ENCODE data around the gene ZNF780B. TPM values are rescaled to one million over a fixed set of nuclear protein-coding genes. Genes with fewer than 3 reads are reported as not detected.

ZNF780B gene
- total and polyA plus RNA-seq, 2 experiments from 2014 or later: 3.1 to 11.5 TPM

DNA sequence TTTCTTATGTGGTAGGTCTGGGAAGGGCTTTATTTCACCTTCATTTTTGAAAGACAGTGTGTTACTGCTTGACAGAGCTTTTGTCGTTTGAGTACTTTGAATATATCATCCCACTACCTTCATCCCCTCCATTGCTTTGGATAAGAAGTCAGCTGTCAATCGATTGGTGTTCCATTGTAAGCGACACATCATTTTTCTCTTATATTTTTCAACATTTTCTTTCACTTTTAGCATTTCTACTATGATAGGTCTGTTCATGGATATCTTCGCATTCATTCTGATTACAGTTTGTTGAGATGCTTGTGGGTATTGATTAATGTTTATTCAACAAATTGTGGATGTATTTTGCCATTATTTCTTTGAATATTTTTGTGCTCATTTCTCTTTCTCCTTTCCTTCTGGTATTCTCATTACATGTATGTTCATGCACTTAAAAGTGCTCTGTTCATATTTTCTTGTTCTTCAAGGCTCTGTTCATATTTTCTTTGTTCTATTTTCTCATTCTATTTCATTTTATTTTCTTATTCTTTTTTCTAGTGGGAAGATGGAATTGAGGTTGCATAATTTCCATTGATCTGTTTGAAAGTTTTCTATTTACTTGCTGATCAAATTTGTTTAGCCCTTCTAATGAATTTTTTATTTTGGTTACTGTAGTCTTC, 30.0 kb downstream of the ZNF780B start:
- 97% methylated on average over 4 of the region's 4 CpGs for WGBS (ENCODE audit: low lambda C conversion rate, missing lambda C conversion rate)
- Histone ChIP-seq H3K27me3 (no peaks in the 10 kb centered on the region), H3K79me2 (no peaks in the 10 kb centered on the region), H4K20me1 (ENCODE audit: insufficient read depth, poor library complexity, severe bottlenecking) (no peaks in the 10 kb centered on the region), H3K4me2 (no peak overlapping the region), H3K9me3 (ENCODE audit: low read depth) (peaks cover 44% of the 10 kb centered on the region), H3K36me3 (replicated peaks; ENCODE audit: insufficient read depth, low read depth) (no peaks in the 10 kb centered on the region), H3K9me2 (replicated peaks; ENCODE audit: insufficient read depth) (no peaks in the 10 kb centered on the region), H3K4me3 (no peak overlapping the region), H3K4me1 (ENCODE audit: insufficient read depth) (no peaks in the 10 kb centered on the region), H2AFZ (no peak overlapping the region), H3K27ac (no peak overlapping the region)
- no peak for TF ChIP-seq EZH2 (IDR thresholded peaks at IDR 0.05; ENCODE audit: borderline replicate concordance)
- TF ChIP-seq, protein P1, sequence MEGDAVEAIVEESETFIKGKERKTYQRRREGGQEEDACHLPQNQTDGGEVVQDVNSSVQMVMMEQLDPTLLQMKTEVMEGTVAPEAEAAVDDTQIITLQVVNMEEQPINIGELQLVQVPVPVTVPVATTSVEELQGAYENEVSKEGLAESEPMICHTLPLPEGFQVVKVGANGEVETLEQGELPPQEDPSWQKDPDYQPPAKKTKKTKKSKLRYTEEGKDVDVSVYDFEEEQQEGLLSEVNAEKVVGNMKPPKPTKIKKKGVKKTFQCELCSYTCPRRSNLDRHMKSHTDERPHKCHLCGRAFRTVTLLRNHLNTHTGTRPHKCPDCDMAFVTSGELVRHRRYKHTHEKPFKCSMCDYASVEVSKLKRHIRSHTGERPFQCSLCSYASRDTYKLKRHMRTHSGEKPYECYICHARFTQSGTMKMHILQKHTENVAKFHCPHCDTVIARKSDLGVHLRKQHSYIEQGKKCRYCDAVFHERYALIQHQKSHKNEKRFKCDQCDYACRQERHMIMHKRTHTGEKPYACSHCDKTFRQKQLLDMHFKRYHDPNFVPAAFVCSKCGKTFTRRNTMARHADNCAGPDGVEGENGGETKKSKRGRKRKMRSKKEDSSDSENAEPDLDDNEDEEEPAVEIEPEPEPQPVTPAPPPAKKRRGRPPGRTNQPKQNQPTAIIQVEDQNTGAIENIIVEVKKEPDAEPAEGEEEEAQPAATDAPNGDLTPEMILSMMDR (IDR thresholded peaks at IDR 0.05; ENCODE audit: poor library complexity): no peak
- no peak for TF ChIP-seq EZH2phosphoT487 (IDR thresholded peaks at IDR 0.05; ENCODE audit: low read depth, severe bottlenecking, unreplicated experiment)
- DNase-seq (ENCODE audit: low spot score): no peak

DNA sequence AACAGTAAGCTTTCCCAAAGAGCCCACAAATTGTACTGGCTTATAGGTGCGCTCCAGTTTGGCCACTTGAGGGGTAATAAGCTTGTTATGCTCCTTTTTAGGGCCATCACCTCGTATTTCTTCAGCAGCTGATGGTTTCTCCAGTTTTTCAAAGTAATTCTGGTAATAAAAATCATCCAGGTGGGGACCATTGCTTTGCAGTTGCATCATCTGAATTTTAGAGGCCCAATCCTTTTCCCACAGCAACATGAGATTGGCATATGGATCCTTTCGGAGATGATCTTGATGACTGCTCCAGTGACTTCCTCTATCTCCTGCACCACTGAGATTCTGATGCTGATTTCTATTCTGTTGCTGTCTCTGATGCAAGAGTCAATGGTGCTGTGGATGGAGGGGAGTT, 32.1 kb downstream of the ZNF780B start:
- H3K79me2 ChIP-seq: no peaks in the 10 kb centered on the region
- no peaks in the 10 kb centered on the region for H3K27me3 ChIP-seq
- 88% methylated on average over 3 of the region's 3 CpGs for WGBS (ENCODE audit: low lambda C conversion rate, missing lambda C conversion rate)
- H3K9me2 ChIP-seq (replicated peaks; ENCODE audit: insufficient read depth): no peaks in the 10 kb centered on the region
- DNase-seq (ENCODE audit: low spot score): no peak
- no peaks in the 10 kb centered on the region for H4K20me1 ChIP-seq (ENCODE audit: insufficient read depth, poor library complexity, severe bottlenecking)
- no peak overlapping the region for H3K4me3 ChIP-seq
- TF ChIP-seq EZH2 (IDR thresholded peaks at IDR 0.05; ENCODE audit: borderline replicate concordance): no peak
- no peak for TF ChIP-seq EZH2phosphoT487 (IDR thresholded peaks at IDR 0.05; ENCODE audit: low read depth, severe bottlenecking, unreplicated experiment)
- TF ChIP-seq, protein P1 (IDR thresholded peaks at IDR 0.05; ENCODE audit: poor library complexity): no peak
- H2AFZ ChIP-seq: no peak overlapping the region
- no peaks in the 10 kb centered on the region for H3K36me3 ChIP-seq (replicated peaks; ENCODE audit: insufficient read depth, low read depth)
- no peaks in the 10 kb centered on the region for H3K4me1 ChIP-seq (ENCODE audit: insufficient read depth)
- peaks cover 34% of the 10 kb centered on the region for H3K9me3 ChIP-seq (ENCODE audit: low read depth)
- H3K27ac ChIP-seq: no peak overlapping the region
- no peak overlapping the region for H3K4me2 ChIP-seq

DNA sequence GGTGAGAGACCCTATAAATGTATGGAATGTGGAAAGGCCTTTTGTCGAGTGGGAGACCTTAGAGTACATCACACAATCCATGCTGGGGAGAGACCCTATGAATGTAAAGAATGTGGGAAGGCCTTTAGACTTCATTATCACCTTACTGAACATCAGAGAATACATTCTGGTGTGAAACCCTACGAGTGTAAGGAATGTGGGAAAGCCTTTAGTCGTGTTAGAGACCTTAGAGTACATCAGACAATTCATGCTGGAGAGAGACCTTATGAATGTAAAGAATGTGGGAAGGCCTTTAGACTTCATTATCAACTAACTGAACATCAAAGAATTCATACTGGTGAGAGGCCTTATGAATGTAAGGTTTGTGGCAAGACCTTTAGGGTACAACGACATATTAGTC, 42.0 kb downstream of the ZNF780B start:
- H3K4me2 ChIP-seq: no peak overlapping the region
- H3K36me3 ChIP-seq (replicated peaks; ENCODE audit: insufficient read depth, low read depth): no peaks in the 10 kb centered on the region
- peaks cover 28% of the 10 kb centered on the region for H3K9me3 ChIP-seq (ENCODE audit: low read depth)
- H2AFZ ChIP-seq: no peak overlapping the region
- 91% methylated on average over 4 of the region's 4 CpGs for WGBS (ENCODE audit: low lambda C conversion rate, missing lambda C conversion rate)
- no peaks in the 10 kb centered on the region for H4K20me1 ChIP-seq (ENCODE audit: insufficient read depth, poor library complexity, severe bottlenecking)
- TF ChIP-seq EZH2phosphoT487 (IDR thresholded peaks at IDR 0.05; ENCODE audit: low read depth, severe bottlenecking, unreplicated experiment) (no peak), EZH2 (IDR thresholded peaks at IDR 0.05; ENCODE audit: borderline replicate concordance) (no peak)
- TF ChIP-seq, protein P1 (IDR thresholded peaks at IDR 0.05; ENCODE audit: poor library complexity): no peak
- no peaks in the 10 kb centered on the region for H3K4me1 ChIP-seq (ENCODE audit: insufficient read depth)
- no peak for DNase-seq (ENCODE audit: low spot score)
- no peaks in the 10 kb centered on the region for H3K9me2 ChIP-seq (replicated peaks; ENCODE audit: insufficient read depth)
- H3K27me3 ChIP-seq: no peaks in the 10 kb centered on the region
- H3K79me2 ChIP-seq: no peaks in the 10 kb centered on the region
- no peak overlapping the region for H3K27ac ChIP-seq
- H3K4me3 ChIP-seq: no peak overlapping the region

Measured in hepatocyte (in vitro differentiated cells).